ENCODE measurements around the gene TSPAN16.

TSPAN16 gene

DNA sequence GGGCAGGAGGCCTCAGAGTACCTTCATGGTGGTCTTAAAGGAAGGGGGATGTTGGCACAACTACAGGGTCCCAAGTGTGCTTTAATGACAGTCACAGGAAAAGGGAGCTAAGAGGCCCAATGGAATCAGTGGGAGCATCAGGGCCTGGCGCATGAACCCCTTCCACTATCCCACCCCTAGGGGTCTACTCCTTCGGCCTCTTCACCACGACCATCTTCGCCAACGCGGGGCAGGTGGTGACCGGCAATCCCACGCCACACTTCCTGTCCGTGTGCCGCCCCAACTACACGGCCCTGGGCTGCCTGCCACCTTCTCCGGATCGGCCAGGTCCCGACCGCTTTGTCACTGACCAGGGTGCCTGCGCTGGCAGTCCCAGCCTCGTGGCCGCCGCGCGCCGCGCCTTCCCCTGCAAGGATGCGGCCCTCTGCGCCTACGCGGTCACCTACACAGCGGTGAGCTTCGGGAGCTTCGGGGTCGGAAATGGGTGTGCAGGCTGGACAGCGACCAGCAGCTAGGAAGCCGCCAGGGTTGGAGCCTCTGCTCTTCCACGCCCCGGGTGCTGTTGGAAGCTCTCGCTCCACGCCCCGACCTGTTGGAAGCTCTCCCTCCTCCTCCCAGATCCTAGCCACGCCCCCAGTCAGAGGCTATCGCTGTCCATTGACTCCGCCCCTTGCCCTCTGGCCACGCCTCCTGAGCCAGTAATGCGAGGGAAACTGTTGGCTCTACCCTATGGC lies 65.2 kb downstream of the TSPAN16 start:
- no peak for TF ChIP-seq MZF1 (tag by site-specific recombination; IDR thresholded peaks at IDR 0.05; ENCODE audit: borderline replicate concordance)
- TF ChIP-seq, protein P1, sequence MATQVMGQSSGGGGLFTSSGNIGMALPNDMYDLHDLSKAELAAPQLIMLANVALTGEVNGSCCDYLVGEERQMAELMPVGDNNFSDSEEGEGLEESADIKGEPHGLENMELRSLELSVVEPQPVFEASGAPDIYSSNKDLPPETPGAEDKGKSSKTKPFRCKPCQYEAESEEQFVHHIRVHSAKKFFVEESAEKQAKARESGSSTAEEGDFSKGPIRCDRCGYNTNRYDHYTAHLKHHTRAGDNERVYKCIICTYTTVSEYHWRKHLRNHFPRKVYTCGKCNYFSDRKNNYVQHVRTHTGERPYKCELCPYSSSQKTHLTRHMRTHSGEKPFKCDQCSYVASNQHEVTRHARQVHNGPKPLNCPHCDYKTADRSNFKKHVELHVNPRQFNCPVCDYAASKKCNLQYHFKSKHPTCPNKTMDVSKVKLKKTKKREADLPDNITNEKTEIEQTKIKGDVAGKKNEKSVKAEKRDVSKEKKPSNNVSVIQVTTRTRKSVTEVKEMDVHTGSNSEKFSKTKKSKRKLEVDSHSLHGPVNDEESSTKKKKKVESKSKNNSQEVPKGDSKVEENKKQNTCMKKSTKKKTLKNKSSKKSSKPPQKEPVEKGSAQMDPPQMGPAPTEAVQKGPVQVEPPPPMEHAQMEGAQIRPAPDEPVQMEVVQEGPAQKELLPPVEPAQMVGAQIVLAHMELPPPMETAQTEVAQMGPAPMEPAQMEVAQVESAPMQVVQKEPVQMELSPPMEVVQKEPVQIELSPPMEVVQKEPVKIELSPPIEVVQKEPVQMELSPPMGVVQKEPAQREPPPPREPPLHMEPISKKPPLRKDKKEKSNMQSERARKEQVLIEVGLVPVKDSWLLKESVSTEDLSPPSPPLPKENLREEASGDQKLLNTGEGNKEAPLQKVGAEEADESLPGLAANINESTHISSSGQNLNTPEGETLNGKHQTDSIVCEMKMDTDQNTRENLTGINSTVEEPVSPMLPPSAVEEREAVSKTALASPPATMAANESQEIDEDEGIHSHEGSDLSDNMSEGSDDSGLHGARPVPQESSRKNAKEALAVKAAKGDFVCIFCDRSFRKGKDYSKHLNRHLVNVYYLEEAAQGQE (tag by site-specific recombination; IDR thresholded peaks at IDR 0.05): peak; percentile 90
- peak; percentile 59 for TF ChIP-seq SCRT2 (tag by site-specific recombination; IDR thresholded peaks at IDR 0.05)
- TF ChIP-seq ZNF600 (tag by site-specific recombination; IDR thresholded peaks at IDR 0.05): peak; percentile 11; the same call in 1 of the 2 replicates
- TF ChIP-seq ZNF341 (tag by site-specific recombination; IDR thresholded peaks at IDR 0.05; ENCODE audit: low read depth): peak; percentile 46; the same call in 1 of the 2 replicates
- ChIA-PET CTCF (interaction anchor here (1.2 kb wide), 1 partner anchor 13 kb away, joined by 3 read pairs; the partner anchor contains the start of gene SWSAP1), POLR2A (interaction anchor here (1.0 to 2.3 kb wide), 2 partner anchors 13 to 67 kb away, joined by 4 to 15 read pairs; partner anchors contain the start of gene SWSAP1)
- Histone ChIP-seq H3K27ac (ENCODE audit: extremely low read depth, low read depth, low read length) (no peak overlapping the region), H3K36me3 (ENCODE audit: control insufficient read depth in 2 of 2, insufficient read depth in 1 of 2, low read length in 2 of 2) (peaks cover 0 to 23% of the 10 kb centered on the region in 2 experiments; a peak in 1 of 3 replicates), H3K9me3 (ENCODE audit: control insufficient read depth, insufficient read depth, low read depth, low read length) (no peaks in the 10 kb centered on the region), H3K4me3 (ENCODE audit: low read depth, low read length) (no peak overlapping the region), H3K4me1 (ENCODE audit: control insufficient read depth, insufficient read depth, low read length) (no peaks in the 10 kb centered on the region)

DNA sequence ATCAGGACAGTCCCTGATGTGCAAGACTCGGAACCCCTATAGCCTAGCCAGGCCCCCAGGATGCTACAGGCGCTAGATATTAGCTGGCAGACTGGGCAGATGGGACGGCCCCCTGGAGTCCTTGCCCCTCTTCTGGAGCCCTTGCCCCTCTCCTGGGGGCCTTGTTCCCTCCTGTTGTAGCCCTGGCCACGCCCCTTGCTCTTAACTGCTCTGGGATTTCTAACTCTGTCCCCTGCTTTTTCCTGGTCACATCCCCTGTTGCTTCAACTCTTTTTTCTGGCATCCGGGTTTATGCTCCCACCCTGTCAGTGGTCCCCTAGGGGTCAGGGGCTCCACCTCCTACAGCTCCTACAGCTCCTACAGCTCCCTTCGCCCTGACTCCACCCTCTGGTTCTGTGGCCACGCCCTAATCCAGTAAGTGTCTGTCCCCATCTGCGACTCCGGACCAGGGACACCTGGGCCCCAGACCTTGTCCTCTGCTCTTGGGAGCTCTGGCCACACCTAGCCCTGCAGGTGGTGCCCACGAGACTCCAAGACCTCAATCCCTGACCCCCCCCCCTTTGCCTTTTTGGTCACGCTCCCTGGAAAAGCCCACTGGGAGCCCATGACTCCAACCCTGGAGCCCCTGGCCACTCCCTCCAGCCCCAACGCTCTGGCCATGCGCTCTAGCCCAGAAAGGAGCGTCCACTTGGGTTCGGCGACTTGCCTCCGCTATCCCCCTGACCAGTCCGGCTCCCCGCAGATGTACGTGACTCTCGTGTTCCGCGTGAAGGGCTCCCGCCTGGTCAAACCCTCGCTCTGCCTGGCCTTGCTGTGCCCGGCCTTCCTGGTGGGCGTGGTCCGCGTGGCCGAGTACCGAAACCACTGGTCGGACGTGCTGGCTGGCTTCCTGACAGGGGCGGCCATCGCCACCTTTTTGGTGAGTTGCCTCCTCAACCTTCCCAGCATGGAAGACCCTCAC lies 66.1 kb downstream of the TSPAN16 start:
- ChIA-PET POLR2A (interaction anchor here (2.3 kb wide), 1 partner anchor 12 kb away, joined by 15 read pairs; the partner anchor contains the start of gene SWSAP1), CTCF (interaction anchor here (0.7 kb wide), 1 partner anchor 21 kb away, joined by 3 read pairs; no protein-coding TSS in a partner anchor)
- H3K9me3 ChIP-seq (ENCODE audit: control insufficient read depth, insufficient read depth, low read depth, low read length): no peaks in the 10 kb centered on the region

More for the DNA sequence above, 66.1 kb downstream of the TSPAN16 start:
- Histone ChIP-seq H3K4me3 (ENCODE audit: low read depth, low read length) (no peak overlapping the region), H3K36me3 (ENCODE audit: control insufficient read depth in 2 of 2, insufficient read depth in 1 of 2, low read length in 2 of 2) (peaks cover 0 to 23% of the 10 kb centered on the region in 2 experiments; a peak in 2 of 3 replicates), H3K27ac (ENCODE audit: extremely low read depth, low read depth, low read length) (no peak overlapping the region), H3K4me1 (ENCODE audit: control insufficient read depth, insufficient read depth, low read length) (no peaks in the 10 kb centered on the region)
- TF ChIP-seq KLF9 (tag by site-specific recombination; IDR thresholded peaks at IDR 0.05; ENCODE audit: low read depth) (peak; percentile 6; the same call in 1 of the 2 replicates), KLF1 (tag by site-specific recombination; IDR thresholded peaks at IDR 0.05) (0 out of 2 replicates have a peak, but pooled peaks have one; percentile 25), GLIS2 (tag by site-specific recombination; IDR thresholded peaks at IDR 0.05) (peak; percentile 25; the same call in 1 of the 2 replicates), SP7 (tag by site-specific recombination; IDR thresholded peaks at IDR 0.05) (no peak), ZIC2 (tag by site-specific recombination; IDR thresholded peaks at IDR 0.05) (0 out of 2 replicates have a peak, but pooled peaks have one; percentile 35), ZNF140 (tag by site-specific recombination; IDR thresholded peaks at IDR 0.05) (no peak), GLIS1 (tag by site-specific recombination; IDR thresholded peaks at IDR 0.05) (peak; percentile 85)
- TF ChIP-seq, protein P2, sequence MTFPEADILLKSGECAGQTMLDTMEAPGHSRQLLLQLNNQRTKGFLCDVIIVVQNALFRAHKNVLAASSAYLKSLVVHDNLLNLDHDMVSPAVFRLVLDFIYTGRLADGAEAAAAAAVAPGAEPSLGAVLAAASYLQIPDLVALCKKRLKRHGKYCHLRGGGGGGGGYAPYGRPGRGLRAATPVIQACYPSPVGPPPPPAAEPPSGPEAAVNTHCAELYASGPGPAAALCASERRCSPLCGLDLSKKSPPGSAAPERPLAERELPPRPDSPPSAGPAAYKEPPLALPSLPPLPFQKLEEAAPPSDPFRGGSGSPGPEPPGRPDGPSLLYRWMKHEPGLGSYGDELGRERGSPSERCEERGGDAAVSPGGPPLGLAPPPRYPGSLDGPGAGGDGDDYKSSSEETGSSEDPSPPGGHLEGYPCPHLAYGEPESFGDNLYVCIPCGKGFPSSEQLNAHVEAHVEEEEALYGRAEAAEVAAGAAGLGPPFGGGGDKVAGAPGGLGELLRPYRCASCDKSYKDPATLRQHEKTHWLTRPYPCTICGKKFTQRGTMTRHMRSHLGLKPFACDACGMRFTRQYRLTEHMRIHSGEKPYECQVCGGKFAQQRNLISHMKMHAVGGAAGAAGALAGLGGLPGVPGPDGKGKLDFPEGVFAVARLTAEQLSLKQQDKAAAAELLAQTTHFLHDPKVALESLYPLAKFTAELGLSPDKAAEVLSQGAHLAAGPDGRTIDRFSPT (tag by site-specific recombination; IDR thresholded peaks at IDR 0.05): peak; percentile 21; the same call in 1 of the 2 replicates
- TF ChIP-seq, protein P3, sequence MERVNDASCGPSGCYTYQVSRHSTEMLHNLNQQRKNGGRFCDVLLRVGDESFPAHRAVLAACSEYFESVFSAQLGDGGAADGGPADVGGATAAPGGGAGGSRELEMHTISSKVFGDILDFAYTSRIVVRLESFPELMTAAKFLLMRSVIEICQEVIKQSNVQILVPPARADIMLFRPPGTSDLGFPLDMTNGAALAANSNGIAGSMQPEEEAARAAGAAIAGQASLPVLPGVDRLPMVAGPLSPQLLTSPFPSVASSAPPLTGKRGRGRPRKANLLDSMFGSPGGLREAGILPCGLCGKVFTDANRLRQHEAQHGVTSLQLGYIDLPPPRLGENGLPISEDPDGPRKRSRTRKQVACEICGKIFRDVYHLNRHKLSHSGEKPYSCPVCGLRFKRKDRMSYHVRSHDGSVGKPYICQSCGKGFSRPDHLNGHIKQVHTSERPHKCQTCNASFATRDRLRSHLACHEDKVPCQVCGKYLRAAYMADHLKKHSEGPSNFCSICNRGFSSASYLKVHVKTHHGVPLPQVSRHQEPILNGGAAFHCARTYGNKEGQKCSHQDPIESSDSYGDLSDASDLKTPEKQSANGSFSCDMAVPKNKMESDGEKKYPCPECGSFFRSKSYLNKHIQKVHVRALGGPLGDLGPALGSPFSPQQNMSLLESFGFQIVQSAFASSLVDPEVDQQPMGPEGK (tag by site-specific recombination; IDR thresholded peaks at IDR 0.05): 0 out of 2 replicates have a peak, but pooled peaks have one; percentile 13
